Adipocyte (in vitro differentiated cells): ENCODE data around the gene WNT7A.

ENCODE experiments used
- DNase-seq: peaks from one replicate; pipeline ENCODE4 v3.0.0-alpha.2; 2015; ENCODE audit warnings: low read depth
- H3K27me3 ChIP-seq: replicated peaks from 2 replicates; pipeline ENCODE4 v1.7.0; 2013; ENCODE audit warnings: mild to moderate bottlenecking, low read length, moderate library complexity; ENCODE audit not compliant: control insufficient read depth, insufficient read depth
- H3K36me3 ChIP-seq: 2 replicates; pipeline ENCODE4 v1.7.0; 2013; ENCODE audit warnings: low read length, mild to moderate bottlenecking, moderate library complexity; ENCODE audit not compliant: control insufficient read depth, insufficient read depth, severe bottlenecking
- H3K4me1 ChIP-seq: 2 replicates; pipeline ENCODE4 v1.7.0; 2013; ENCODE audit warnings: mild to moderate bottlenecking, low read length, moderate library complexity; ENCODE audit not compliant: control insufficient read depth, insufficient read depth
- H3K4me3 ChIP-seq: 2 replicates; pipeline ENCODE4 v1.7.0; 2013; ENCODE audit warnings: mild to moderate bottlenecking, low read length, moderate library complexity
- H3K9ac ChIP-seq: 2 replicates; pipeline ENCODE4 v1.7.0; 2013; ENCODE audit warnings: mild to moderate bottlenecking, low read length, moderate library complexity
- H3K9me3 ChIP-seq: 2 replicates; pipeline ENCODE4 v1.7.0; 2013; ENCODE audit warnings: mild to moderate bottlenecking, low read length, moderate library complexity; ENCODE audit not compliant: control insufficient read depth

The WNT7A gene

GRCh38 chr3:13841826-13842225 is 38.0 kb downstream of the WNT7A start:
- Histone ChIP-seq H3K9me3 (no peaks in the 10 kb centered on the region), H3K4me1 (no peaks in the 10 kb centered on the region), H3K4me3 (no peak overlapping the region), H3K36me3 (no peaks in the 10 kb centered on the region), H3K9ac (no peak overlapping the region), H3K27me3 (peaks cover 26% of the 10 kb centered on the region)
- DNase-seq = no peak

GRCh38 chr3:13841141-13841540 is 38.7 kb downstream of the WNT7A start:
- Histone ChIP-seq H3K4me3 (no peak overlapping the region), H3K9me3 (no peaks in the 10 kb centered on the region), H3K27me3 (peaks cover 26% of the 10 kb centered on the region), H3K36me3 (no peaks in the 10 kb centered on the region), H3K9ac (no peak overlapping the region), H3K4me1 (no peaks in the 10 kb centered on the region)
- no peak for DNase-seq

GRCh38 chr3:13840456-13840855 is 39.4 kb downstream of the WNT7A start:
- no peaks in the 10 kb centered on the region for H3K36me3 ChIP-seq
- no peak overlapping the region for H3K4me3 ChIP-seq
- no peak overlapping the region for H3K9ac ChIP-seq
- peaks cover 26% of the 10 kb centered on the region for H3K27me3 ChIP-seq
- DNase-seq = no peak
- H3K9me3 ChIP-seq = no peaks in the 10 kb centered on the region
- H3K4me1 ChIP-seq = no peaks in the 10 kb centered on the region

GRCh38 chr3:13839726-13840340 is 40.0 kb downstream of the WNT7A start:
- DNase-seq = no peak
- Histone ChIP-seq H3K27me3 (peaks cover 23% of the 10 kb centered on the region), H3K9ac (no peak overlapping the region), H3K36me3 (no peaks in the 10 kb centered on the region), H3K4me3 (no peak overlapping the region), H3K4me1 (no peaks in the 10 kb centered on the region), H3K9me3 (no peaks in the 10 kb centered on the region)

GRCh38 chr3:13839253-13839652 is 40.6 kb downstream of the WNT7A start:
- H3K9ac ChIP-seq = no peak overlapping the region
- no peaks in the 10 kb centered on the region for H3K36me3 ChIP-seq
- H3K27me3 ChIP-seq = peaks cover 19% of the 10 kb centered on the region
- no peaks in the 10 kb centered on the region for H3K9me3 ChIP-seq
- no peaks in the 10 kb centered on the region for H3K4me1 ChIP-seq
- H3K4me3 ChIP-seq = no peak overlapping the region
- DNase-seq = no peak

GRCh38 chr3:13838421-13838820 is 41.5 kb downstream of the WNT7A start:
- no peak overlapping the region for H3K4me3 ChIP-seq
- H3K4me1 ChIP-seq = no peaks in the 10 kb centered on the region

GRCh38 chr3:13837751-13838150 is 42.1 kb downstream of the WNT7A start:
- no peak for DNase-seq
- H3K4me1 ChIP-seq = no peaks in the 10 kb centered on the region
- no peaks in the 10 kb centered on the region for H3K36me3 ChIP-seq
- H3K27me3 ChIP-seq = peaks cover 15% of the 10 kb centered on the region
- no peaks in the 10 kb centered on the region for H3K9me3 ChIP-seq
- H3K4me3 ChIP-seq = no peak overlapping the region
- no peak overlapping the region for H3K9ac ChIP-seq

More at GRCh38 chr3:13838421-13838820, 41.5 kb downstream of the WNT7A start:
- Histone ChIP-seq H3K27me3 (peaks cover 16% of the 10 kb centered on the region), H3K9me3 (no peaks in the 10 kb centered on the region), H3K36me3 (no peaks in the 10 kb centered on the region), H3K9ac (no peak overlapping the region)
- DNase-seq = no peak

- Histone ChIP-seq H3K36me3 (no peaks in the 10 kb centered on the region), H3K9ac (no peak overlapping the region), H3K9me3 (no peaks in the 10 kb centered on the region), H3K4me1 (no peaks in the 10 kb centered on the region), H3K27me3 (peaks cover 10% of the 10 kb centered on the region), H3K4me3 (no peak overlapping the region)
- DNase-seq = no peak
These were observed 42.9 kb downstream of the WNT7A start for GRCh38 chr3:13836658-13837587.

- Histone ChIP-seq H3K27me3 (peaks cover 10% of the 10 kb centered on the region), H3K4me1 (no peaks in the 10 kb centered on the region), H3K36me3 (no peaks in the 10 kb centered on the region), H3K4me3 (no peak overlapping the region), H3K9me3 (no peaks in the 10 kb centered on the region), H3K9ac (no peak overlapping the region)
- DNase-seq = no peak
These were observed 44.6 kb downstream of the WNT7A start for GRCh38 chr3:13835246-13835645.

- Histone ChIP-seq H3K4me3 (no peak overlapping the region), H3K36me3 (no peaks in the 10 kb centered on the region), H3K9me3 (no peaks in the 10 kb centered on the region), H3K9ac (no peak overlapping the region), H3K27me3 (peaks cover 10% of the 10 kb centered on the region), H3K4me1 (no peaks in the 10 kb centered on the region)
- DNase-seq = no peak
These were observed 45.4 kb downstream of the WNT7A start for GRCh38 chr3:13834258-13835035.
